HepG2 (cell line): ENCODE data around the gene PTPRN. TPM values are rescaled to one million over a fixed set of nuclear protein-coding genes. Genes with fewer than 3 reads are reported as not detected.
A peak's percentile ranks its signal among the peaks of the same experiment; 100 is the strongest.

Experiments used
- ASH2L ChIP-seq: fragments of 300-600, 200-600 bp; sonication (generic); IDR thresholded peaks from 2 replicates; pipeline ENCODE4 v1.7.0; 2017; ENCODE audit warnings: low read depth, mild to moderate bottlenecking, moderate library complexity, mixed read lengths, low read length; ENCODE audit not compliant: insufficient read length
- DZIP1 ChIP-seq: sonication (generic); formaldehyde crosslinking; IDR thresholded peaks from 2 replicates; pipeline ENCODE4 v1.5.0; 2020; ENCODE audit warnings: mild to moderate bottlenecking, missing genetic modification reagents
- HNF4A ChIP-seq: sonication (generic); formaldehyde crosslinking; IDR thresholded peaks from 2 replicates; pipeline ENCODE4 v1.4.0; 2020; ENCODE audit warnings: missing genetic modification reagents
- LCORL ChIP-seq, 2 experiments: fragments of 450-650 bp in 1 of 2; sonication (generic) in 1 of 2; formaldehyde crosslinking in 1 of 2; IDR thresholded peaks; 2 replicates each; pipeline versions ENCODE4 v1.5.0 to v1.6.1; 2017 to 2020; ENCODE audit warnings: antibody characterized with exemption in 1 of 2, missing genetic modification reagents in 1 of 2
- MAFK ChIP-seq, 2 experiments: IDR thresholded peaks in 1 of 2; conservative IDR thresholded peaks in 1 of 2; 2 replicates each; pipeline ENCODE4 v1.6.1; 2011; ENCODE audit warnings: improper control_type of control experiment in 2 of 2, low read length in 2 of 2
- POLR2AphosphoS5 ChIP-seq: IDR thresholded peaks from 2 replicates; pipeline ENCODE4 v1.6.1; 2012; ENCODE audit warnings: low read depth, low read length
- RBAK ChIP-seq: sonication (generic); formaldehyde crosslinking; IDR thresholded peaks from 2 replicates; pipeline ENCODE4 v1.5.1; 2020; ENCODE audit warnings: mild to moderate bottlenecking, missing genetic modification reagents
- RFX5 ChIP-seq: IDR thresholded peaks from 2 replicates; pipeline ENCODE4 v1.6.1; 2011; ENCODE audit warnings: low read depth, low read length, improper control_type of control experiment
- RFXAP ChIP-seq: sonication (generic); formaldehyde crosslinking; IDR thresholded peaks from 2 replicates; pipeline ENCODE4 v1.4.0; 2020; ENCODE audit warnings: missing genetic modification reagents, borderline replicate concordance
- SALL1 ChIP-seq: sonication (generic); formaldehyde crosslinking; IDR thresholded peaks from 2 replicates; pipeline ENCODE4 v1.8.0; 2022; ENCODE audit warnings: mild to moderate bottlenecking, missing genetic modification reagents
- SIN3A ChIP-seq: IDR thresholded peaks from 2 replicates; pipeline ENCODE4 v1.6.1; 2011; ENCODE audit warnings: low read depth, mild to moderate bottlenecking, control low read depth, low read length, borderline replicate concordance
- TAF1 ChIP-seq: sonication (generic); formaldehyde crosslinking; IDR thresholded peaks from 2 replicates; pipeline ENCODE4 v1.4.0; 2020; ENCODE audit warnings: missing genetic modification reagents
- TEAD3 ChIP-seq: optimal IDR thresholded peaks from 2 replicates; pipeline ENCODE3; 2016; ENCODE audit warnings: borderline replicate concordance
- TEF ChIP-seq: sonication (generic); formaldehyde crosslinking; IDR thresholded peaks from 2 replicates; pipeline ENCODE4 v1.5.0; 2020; ENCODE audit warnings: missing genetic modification reagents
- TGIF2 ChIP-seq: IDR thresholded peaks from 2 replicates; pipeline ENCODE4 v1.6.1; 2016; ENCODE audit warnings: control low read depth, missing compliant biosample characterization
- XRCC5 ChIP-seq: fragments of 200-400 bp; formaldehyde crosslinking; optimal IDR thresholded peaks from 2 replicates; pipeline ENCODE3; 2017; ENCODE audit warnings: mild to moderate bottlenecking, low read length
- ZKSCAN5 ChIP-seq: sonication (generic); formaldehyde crosslinking; IDR thresholded peaks from 2 replicates; pipeline ENCODE4 v1.5.1; 2020; ENCODE audit warnings: mild to moderate bottlenecking, missing genetic modification reagents
- ZNF772 ChIP-seq: sonication (generic); formaldehyde crosslinking; IDR thresholded peaks from 2 replicates; pipeline ENCODE4 v1.5.0; 2020; ENCODE audit warnings: mild to moderate bottlenecking, missing genetic modification reagents
- polyA plus RNA-seq, 8 experiments: library from polyadenylated mRNA; depleted of rRNA in 3 of 8; stranded (reverse) in 7 of 8; unstranded in 1 of 8; fragments of >200 nt; fragmentation: Illumina TruSeq in 4 of 8; extraction: Trizol in 4 of 8; gene quantifications; 2 replicates each; pipeline versions ENCODE4 v1.2.1 to v1.2.3, GENCODE V29; 2011 to 2016; ENCODE audit warnings: low read depth in 4 of 8, missing spikeins in 1 of 8, mixed read lengths in 1 of 8; ENCODE audit not compliant: insufficient read depth in 1 of 8
- total RNA-seq, 5 experiments: library from RNA; depleted of rRNA; stranded (reverse); fragments of >200 nt; fragmentation: Illumina TruSeq; extraction: Trizol; gene quantifications; 2 replicates each; pipeline ENCODE4 v1.2.3, GENCODE V29; 2016; ENCODE audit warnings: low read depth in 1 of 5
- TF ChIP-seq, protein P1 (sequence below): sonication (generic); formaldehyde crosslinking; IDR thresholded peaks from 2 replicates; pipeline ENCODE4 v1.8.1; 2022; ENCODE audit warnings: low read depth, mild to moderate bottlenecking, missing genetic modification reagents
- TF ChIP-seq, protein P2 (sequence below): sonication (generic); formaldehyde crosslinking; conservative IDR thresholded peaks from 2 replicates; pipeline ENCODE4 v1.8.0; 2022; ENCODE audit warnings: missing genetic modification reagents

PTPRN gene
- total and polyA plus RNA-seq, 2 of the 13 experiments (the other 11 are each of a cell fraction or from before 2014, with no cell fraction given): 0.26 TPM; not detected in 1

DNA sequence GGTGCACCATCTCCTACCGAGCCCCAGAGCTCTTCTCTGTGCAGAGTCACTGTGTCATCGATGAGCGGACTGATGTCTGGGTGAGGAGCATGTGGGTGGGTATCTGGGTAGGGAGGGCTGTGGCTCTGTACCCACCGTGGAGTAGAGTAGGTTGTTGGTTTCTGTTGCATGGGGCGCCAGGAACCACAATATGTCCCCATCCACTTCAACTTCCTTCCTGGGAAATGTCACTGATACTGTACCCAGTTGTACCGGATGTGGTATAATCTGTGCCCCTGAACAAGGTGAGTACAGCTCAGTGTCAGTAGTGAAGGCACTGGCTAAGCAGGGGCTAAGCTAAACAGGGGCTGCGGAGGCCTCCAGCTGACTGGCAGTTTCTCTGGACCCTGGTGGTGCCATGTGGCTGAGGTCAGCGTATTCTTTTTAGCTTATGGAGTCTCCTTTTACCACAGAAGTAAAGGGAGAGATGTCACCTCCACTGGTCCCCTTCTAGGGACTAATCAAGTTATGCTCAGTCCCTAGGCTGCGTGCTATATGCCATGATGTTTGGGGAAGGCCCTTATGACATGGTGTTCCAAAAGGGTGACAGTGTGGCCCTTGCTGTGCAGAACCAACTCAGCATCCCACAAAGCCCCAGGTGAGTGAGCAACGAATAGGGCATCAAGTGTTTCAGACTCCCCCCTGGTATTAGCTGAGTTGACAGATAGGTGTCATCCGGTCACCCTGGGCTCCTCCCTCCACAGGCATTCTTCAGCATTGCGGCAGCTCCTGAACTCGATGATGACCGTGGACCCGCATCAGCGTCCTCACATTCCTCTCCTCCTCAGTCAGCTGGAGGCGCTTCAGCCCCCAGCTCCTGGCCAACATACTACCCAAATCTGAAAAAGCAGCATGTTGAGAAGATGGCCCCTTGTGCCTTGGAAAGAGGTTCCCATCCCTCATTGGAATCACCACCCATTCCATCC lies 61.2 kb downstream of the PTPRN start (continued):
- TF ChIP-seq, protein P1, sequence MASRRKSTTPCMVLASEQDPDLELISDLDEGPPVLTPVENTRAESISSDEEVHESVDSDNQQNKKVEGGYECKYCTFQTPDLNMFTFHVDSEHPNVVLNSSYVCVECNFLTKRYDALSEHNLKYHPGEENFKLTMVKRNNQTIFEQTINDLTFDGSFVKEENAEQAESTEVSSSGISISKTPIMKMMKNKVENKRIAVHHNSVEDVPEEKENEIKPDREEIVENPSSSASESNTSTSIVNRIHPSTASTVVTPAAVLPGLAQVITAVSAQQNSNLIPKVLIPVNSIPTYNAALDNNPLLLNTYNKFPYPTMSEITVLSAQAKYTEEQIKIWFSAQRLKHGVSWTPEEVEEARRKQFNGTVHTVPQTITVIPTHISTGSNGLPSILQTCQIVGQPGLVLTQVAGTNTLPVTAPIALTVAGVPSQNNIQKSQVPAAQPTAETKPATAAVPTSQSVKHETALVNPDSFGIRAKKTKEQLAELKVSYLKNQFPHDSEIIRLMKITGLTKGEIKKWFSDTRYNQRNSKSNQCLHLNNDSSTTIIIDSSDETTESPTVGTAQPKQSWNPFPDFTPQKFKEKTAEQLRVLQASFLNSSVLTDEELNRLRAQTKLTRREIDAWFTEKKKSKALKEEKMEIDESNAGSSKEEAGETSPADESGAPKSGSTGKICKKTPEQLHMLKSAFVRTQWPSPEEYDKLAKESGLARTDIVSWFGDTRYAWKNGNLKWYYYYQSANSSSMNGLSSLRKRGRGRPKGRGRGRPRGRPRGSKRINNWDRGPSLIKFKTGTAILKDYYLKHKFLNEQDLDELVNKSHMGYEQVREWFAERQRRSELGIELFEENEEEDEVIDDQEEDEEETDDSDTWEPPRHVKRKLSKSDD (CRISPR knock-in tag): no peak
- TF ChIP-seq HNF4A (CRISPR knock-in tag) (no peak), RFXAP (CRISPR knock-in tag) (no peak), TEAD3 (CRISPR knock-in tag) (no peak), ZKSCAN5 (CRISPR knock-in tag) (no peak), SALL1 (0 out of 2 replicates have a peak, but pooled peaks have one; percentile 14), TGIF2 (no peak), POLR2AphosphoS5 (no peak), ZNF772 (CRISPR knock-in tag) (no peak), LCORL (IDR thresholded peaks at IDR 0.05) (no peak), LCORL (CRISPR knock-in tag; IDR thresholded peaks at IDR 0.05) (0 out of 2 replicates have a peak, but pooled peaks have one; percentile 21), TAF1 (CRISPR knock-in tag) (no peak), RBAK (CRISPR knock-in tag) (no peak), XRCC5 (peak; percentile 51), DZIP1 (CRISPR knock-in tag) (no peak), SIN3A (no peak), RFX5 (no peak), TEF (no peak), ASH2L (no peak), MAFK (conservative IDR thresholded peaks at IDR 0.05 in 1 of 2, IDR thresholded peaks at IDR 0.05 in 1 of 2; ENCODE audit: low read length in 2 of 2) (peak; percentile 58 to 79; a peak in 3 of 4 replicates)
- TF ChIP-seq, protein P2, sequence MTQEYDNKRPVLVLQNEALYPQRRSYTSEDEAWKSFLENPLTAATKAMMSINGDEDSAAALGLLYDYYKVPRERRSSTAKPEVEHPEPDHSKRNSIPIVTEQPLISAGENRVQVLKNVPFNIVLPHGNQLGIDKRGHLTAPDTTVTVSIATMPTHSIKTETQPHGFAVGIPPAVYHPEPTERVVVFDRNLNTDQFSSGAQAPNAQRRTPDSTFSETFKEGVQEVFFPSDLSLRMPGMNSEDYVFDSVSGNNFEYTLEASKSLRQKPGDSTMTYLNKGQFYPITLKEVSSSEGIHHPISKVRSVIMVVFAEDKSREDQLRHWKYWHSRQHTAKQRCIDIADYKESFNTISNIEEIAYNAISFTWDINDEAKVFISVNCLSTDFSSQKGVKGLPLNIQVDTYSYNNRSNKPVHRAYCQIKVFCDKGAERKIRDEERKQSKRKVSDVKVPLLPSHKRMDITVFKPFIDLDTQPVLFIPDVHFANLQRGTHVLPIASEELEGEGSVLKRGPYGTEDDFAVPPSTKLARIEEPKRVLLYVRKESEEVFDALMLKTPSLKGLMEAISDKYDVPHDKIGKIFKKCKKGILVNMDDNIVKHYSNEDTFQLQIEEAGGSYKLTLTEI: no peak
